Activated CD8-positive, alpha-beta memory T cell treated with anti-CD3 and anti-CD28 coated beads for 24 hours (primary cell): ENCODE measurements around the gene RPL9.
"Not testable (repeated sequence)": the region's sequence is repeated elsewhere in the genome, so short reads cannot be mapped to it uniquely, and the experiment has no call there.

Experiments used
- DNase-seq: peaks from one replicate; pipeline ENCODE4 v3.0.0-alpha.2; 2020

Gene RPL9

GRCh38 chr4:39422247-39422646, 36.5 kb downstream of the RPL9 start:
- no peak for DNase-seq

- DNase-seq: no peak
These were observed 42.9 kb downstream of the RPL9 start for GRCh38 chr4:39415678-39416283.

- not testable (repeated sequence) for DNase-seq
These were observed 47.2 kb downstream of the RPL9 start for GRCh38 chr4:39411561-39411960.

- no peak for DNase-seq
These were observed 48.3 kb downstream of the RPL9 start for GRCh38 chr4:39410415-39410814.

GRCh38 chr4:39407584-39407885, 51.2 kb downstream of the RPL9 start:
- DNase-seq: no peak

GRCh38 chr4:39406763-39407583, 51.7 kb downstream of the RPL9 start, which contains the start of gene KLB:
KLB (plus strand) TSS chr4:39406930; CDS start chr4:39406950, 20 bp downstream.
- no peak for DNase-seq
